K562 (cell line): Measurements from ENCODE around the gene LYZL6. TPM values are rescaled to one million over a fixed set of nuclear protein-coding genes. Genes with fewer than 3 reads are reported as not detected.

ENCODE experiments used
- polyA plus RNA-seq, 8 experiments: library from polyadenylated mRNA; depleted of rRNA in 4 of 8; stranded (reverse) in 5 of 8; unstranded in 3 of 8; fragments of >200 nt; fragmentation: Nextera tagmentation in 2 of 8; fragmentation: Illumina TruSeq in 1 of 8; extraction: Ambion mirVana in 2 of 8; extraction: Trizol in 1 of 8; gene quantifications; 2 replicates each; pipeline versions ENCODE4 v1.2.1 to v1.2.3, GENCODE V29; 2011 to 2014; ENCODE audit warnings: inconsistent platforms in 1 of 8, missing spikeins in 1 of 8
- total RNA-seq, 7 experiments: library from RNA; depleted of rRNA in 6 of 7; stranded (reverse); fragments of >200 nt in 6 of 7; fragmentation: Illumina TruSeq in 2 of 7; extraction: Trizol in 2 of 7; gene quantifications; 2 replicates each; pipeline versions ENCODE4 v1.2.1 to v1.2.3, GENCODE V29; 2011 to 2021; ENCODE audit warnings: low replicate concordance in 1 of 7
- TF ChIP-seq, protein P1 (sequence below): IDR thresholded peaks from 3 replicates; pipeline ENCODE4 v1.6.1; 2011; ENCODE audit warnings: borderline replicate concordance, mild to moderate bottlenecking, moderate library complexity; ENCODE audit not compliant: insufficient read length; ENCODE audit errors: extremely low read depth
- TF ChIP-seq, protein P2 (sequence below): fragments of 450-650 bp; IDR thresholded peaks from 2 replicates; pipeline ENCODE4 v1.6.1; 2016; ENCODE audit warnings: mild to moderate bottlenecking, moderate library complexity

The LYZL6 gene
- total and polyA plus RNA-seq, 9 of the 15 experiments (the other 6 are each of a cell fraction or from before 2014, with no cell fraction given) = not detected

DNA sequence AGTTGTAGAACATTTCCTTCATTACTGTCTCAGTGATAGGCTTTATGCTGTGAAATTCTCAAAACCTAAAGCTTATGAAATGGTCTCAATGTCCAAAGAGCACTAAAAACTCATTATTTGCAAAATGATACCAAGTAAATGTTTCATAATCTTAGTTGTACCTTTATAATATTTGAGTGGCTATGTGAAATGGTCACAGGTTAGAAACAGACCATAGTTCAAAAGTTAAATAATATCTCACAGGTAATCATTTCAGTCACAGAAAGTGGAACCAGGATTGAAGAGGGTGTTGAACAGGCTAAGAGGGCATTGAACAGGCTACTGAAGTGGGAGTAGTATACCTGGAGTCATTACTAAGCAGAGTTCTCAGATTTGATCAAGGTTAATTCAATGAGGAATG, 15.8 kb downstream of the LYZL6 start (continued):
- TF ChIP-seq, protein P1, sequence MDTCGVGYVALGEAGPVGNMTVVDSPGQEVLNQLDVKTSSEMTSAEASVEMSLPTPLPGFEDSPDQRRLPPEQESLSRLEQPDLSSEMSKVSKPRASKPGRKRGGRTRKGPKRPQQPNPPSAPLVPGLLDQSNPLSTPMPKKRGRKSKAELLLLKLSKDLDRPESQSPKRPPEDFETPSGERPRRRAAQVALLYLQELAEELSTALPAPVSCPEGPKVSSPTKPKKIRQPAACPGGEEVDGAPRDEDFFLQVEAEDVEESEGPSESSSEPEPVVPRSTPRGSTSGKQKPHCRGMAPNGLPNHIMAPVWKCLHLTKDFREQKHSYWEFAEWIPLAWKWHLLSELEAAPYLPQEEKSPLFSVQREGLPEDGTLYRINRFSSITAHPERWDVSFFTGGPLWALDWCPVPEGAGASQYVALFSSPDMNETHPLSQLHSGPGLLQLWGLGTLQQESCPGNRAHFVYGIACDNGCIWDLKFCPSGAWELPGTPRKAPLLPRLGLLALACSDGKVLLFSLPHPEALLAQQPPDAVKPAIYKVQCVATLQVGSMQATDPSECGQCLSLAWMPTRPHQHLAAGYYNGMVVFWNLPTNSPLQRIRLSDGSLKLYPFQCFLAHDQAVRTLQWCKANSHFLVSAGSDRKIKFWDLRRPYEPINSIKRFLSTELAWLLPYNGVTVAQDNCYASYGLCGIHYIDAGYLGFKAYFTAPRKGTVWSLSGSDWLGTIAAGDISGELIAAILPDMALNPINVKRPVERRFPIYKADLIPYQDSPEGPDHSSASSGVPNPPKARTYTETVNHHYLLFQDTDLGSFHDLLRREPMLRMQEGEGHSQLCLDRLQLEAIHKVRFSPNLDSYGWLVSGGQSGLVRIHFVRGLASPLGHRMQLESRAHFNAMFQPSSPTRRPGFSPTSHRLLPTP = no peak
- TF ChIP-seq, protein P2, sequence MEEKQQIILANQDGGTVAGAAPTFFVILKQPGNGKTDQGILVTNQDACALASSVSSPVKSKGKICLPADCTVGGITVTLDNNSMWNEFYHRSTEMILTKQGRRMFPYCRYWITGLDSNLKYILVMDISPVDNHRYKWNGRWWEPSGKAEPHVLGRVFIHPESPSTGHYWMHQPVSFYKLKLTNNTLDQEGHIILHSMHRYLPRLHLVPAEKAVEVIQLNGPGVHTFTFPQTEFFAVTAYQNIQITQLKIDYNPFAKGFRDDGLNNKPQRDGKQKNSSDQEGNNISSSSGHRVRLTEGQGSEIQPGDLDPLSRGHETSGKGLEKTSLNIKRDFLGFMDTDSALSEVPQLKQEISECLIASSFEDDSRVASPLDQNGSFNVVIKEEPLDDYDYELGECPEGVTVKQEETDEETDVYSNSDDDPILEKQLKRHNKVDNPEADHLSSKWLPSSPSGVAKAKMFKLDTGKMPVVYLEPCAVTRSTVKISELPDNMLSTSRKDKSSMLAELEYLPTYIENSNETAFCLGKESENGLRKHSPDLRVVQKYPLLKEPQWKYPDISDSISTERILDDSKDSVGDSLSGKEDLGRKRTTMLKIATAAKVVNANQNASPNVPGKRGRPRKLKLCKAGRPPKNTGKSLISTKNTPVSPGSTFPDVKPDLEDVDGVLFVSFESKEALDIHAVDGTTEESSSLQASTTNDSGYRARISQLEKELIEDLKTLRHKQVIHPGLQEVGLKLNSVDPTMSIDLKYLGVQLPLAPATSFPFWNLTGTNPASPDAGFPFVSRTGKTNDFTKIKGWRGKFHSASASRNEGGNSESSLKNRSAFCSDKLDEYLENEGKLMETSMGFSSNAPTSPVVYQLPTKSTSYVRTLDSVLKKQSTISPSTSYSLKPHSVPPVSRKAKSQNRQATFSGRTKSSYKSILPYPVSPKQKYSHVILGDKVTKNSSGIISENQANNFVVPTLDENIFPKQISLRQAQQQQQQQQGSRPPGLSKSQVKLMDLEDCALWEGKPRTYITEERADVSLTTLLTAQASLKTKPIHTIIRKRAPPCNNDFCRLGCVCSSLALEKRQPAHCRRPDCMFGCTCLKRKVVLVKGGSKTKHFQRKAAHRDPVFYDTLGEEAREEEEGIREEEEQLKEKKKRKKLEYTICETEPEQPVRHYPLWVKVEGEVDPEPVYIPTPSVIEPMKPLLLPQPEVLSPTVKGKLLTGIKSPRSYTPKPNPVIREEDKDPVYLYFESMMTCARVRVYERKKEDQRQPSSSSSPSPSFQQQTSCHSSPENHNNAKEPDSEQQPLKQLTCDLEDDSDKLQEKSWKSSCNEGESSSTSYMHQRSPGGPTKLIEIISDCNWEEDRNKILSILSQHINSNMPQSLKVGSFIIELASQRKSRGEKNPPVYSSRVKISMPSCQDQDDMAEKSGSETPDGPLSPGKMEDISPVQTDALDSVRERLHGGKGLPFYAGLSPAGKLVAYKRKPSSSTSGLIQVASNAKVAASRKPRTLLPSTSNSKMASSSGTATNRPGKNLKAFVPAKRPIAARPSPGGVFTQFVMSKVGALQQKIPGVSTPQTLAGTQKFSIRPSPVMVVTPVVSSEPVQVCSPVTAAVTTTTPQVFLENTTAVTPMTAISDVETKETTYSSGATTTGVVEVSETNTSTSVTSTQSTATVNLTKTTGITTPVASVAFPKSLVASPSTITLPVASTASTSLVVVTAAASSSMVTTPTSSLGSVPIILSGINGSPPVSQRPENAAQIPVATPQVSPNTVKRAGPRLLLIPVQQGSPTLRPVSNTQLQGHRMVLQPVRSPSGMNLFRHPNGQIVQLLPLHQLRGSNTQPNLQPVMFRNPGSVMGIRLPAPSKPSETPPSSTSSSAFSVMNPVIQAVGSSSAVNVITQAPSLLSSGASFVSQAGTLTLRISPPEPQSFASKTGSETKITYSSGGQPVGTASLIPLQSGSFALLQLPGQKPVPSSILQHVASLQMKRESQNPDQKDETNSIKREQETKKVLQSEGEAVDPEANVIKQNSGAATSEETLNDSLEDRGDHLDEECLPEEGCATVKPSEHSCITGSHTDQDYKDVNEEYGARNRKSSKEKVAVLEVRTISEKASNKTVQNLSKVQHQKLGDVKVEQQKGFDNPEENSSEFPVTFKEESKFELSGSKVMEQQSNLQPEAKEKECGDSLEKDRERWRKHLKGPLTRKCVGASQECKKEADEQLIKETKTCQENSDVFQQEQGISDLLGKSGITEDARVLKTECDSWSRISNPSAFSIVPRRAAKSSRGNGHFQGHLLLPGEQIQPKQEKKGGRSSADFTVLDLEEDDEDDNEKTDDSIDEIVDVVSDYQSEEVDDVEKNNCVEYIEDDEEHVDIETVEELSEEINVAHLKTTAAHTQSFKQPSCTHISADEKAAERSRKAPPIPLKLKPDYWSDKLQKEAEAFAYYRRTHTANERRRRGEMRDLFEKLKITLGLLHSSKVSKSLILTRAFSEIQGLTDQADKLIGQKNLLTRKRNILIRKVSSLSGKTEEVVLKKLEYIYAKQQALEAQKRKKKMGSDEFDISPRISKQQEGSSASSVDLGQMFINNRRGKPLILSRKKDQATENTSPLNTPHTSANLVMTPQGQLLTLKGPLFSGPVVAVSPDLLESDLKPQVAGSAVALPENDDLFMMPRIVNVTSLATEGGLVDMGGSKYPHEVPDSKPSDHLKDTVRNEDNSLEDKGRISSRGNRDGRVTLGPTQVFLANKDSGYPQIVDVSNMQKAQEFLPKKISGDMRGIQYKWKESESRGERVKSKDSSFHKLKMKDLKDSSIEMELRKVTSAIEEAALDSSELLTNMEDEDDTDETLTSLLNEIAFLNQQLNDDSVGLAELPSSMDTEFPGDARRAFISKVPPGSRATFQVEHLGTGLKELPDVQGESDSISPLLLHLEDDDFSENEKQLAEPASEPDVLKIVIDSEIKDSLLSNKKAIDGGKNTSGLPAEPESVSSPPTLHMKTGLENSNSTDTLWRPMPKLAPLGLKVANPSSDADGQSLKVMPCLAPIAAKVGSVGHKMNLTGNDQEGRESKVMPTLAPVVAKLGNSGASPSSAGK = no peak
